ENCODE measurements around the gene RUNX1.

The RUNX1 gene

DNA sequence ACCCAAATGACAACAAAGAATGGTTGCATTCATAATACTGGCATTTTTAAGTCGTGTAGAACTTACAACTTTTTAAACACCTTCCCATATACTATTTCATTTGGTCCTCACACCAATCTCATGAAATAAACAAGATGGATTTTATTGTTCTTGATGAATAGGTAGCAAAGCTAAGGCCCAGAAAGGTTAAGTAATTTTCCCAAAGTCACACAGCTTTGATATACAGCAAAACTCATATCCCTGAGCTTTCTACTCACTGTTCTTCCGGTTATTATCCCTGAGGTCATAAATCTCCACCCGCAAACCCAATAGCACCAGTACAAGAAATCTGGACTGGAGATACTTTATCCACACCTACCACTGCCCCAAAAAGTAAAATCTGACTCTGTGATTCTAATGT, 186.2 kb downstream of the RUNX1 start:
- DNase-seq (ENCODE audit: low read depth in 4 of 4, low spot score in 1 of 4), result no peak

DNA sequence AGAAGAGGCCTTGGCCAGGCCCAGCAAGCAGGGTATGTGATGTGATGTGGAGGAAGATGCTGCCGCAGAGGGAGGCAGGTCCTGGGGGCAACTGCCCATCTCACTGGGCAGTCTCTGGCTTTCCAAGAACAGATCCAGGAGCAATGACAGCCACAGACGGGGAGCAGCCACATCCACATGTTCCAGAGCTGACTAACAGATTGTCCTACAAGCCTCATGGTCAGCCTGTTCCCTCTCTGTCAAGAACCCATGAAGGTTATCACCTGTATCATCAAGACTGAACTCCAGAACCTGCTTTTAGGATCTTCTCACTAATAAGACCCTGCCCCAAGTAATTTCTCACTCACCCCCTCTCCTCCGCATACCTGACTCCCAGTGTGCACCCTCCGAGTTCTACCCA, 187.8 kb downstream of the RUNX1 start:
- no peak for DNase-seq (ENCODE audit: low read depth in 4 of 4, low spot score in 1 of 4)

DNA sequence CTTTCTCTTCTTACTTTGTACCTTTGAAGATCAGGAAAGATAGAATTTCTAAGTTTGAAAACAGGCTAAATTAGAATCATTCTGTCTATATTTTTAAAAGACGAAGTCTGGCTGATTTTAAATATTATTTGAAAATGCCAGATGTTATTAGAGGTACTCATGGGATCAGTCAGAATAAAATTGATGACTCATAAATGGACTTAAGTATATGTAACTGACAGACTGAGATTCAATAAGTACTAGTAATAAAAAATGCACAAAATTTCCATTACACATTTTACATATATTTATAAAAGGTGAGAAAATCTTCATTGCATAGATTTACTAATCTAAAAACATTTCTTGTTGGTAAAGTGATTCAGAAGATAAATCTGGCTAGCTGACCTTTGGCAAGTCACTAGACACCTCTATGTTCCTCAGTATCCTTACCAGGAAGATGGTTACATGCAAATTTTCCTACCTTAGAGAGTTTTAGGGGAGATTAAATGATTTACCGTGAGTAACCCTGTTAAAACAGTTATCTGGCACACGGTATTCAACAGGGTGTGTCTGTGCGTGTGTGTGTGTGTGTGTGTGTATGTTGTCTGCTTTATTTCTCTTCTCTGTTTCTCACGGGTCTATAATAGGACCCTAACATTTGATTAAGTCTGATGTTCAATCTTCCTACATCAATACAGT, 189.0 kb downstream of the RUNX1 start:
- no peak for DNase-seq (ENCODE audit: low read depth in 4 of 4, low spot score in 1 of 4)

DNA sequence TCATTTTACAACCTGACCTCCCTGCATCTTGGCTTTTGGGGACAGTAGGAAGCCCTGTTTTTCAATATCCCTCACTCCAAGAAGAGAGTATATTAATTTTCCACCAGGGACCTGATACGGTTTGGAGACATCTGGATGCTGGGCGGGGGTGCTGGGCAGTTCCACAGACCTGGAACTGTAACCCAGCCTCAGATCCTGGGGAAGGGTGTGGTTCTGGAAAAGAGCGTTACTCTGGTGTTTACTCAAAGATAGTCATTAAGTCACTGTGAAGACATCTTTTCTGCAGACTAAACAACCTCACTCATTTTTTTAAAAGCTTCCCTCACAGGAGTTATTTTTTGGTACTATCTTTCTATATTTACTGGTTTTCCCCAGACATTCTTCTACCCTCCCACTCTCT, 190.5 kb downstream of the RUNX1 start:
- no peak for DNase-seq (ENCODE audit: low read depth in 4 of 4, low spot score in 1 of 4)

DNA sequence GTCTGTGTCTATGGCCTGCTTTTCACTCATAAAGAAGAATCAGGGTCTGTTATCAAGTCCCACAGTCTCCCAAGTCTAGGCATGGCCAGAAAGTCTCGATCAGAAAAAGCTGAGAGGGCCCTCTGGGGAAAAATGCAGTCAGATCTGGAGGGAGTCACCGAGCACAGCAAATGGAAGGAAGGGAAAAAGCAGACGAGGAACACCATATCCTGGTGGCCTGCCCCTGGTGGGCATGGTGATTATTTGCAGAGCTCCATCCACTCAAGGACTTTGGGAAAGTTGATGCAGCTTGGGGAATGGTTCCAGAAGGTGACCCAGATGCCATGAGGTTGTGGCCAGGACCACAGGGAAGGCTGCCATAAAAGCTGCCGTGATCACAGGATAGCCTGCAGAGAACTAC, 191.2 kb downstream of the RUNX1 start:
- DNase-seq (ENCODE audit: low read depth in 4 of 4, low spot score in 1 of 4), result no peak

DNA sequence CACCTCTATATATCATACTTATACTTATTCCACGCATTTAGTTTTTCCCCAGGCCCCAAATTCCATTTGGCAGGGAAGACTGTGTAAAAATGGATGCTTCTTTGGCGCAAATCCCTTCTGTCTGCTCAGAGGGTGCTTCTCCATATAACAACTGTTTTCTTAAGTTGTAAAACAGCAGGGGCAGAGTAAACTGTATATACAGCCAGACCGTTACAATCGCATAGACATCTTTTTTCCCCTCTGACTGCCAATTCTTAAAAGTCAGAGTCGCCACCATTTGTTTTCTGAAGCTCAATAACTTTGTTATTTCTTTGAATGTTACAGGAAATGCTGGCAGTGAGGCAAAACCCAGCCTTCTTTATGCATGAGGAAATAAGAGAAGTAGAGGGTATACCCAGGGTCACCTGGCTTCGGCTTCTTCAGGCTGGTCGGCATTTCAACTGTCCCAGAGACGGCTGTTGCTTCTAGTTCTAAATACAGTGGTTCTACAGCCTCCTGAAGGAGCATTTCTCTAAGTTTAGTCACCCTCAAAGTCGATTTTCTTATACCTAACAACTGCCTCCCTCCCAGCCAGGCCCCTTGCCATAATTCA, 191.9 kb downstream of the RUNX1 start:
- no peak for DNase-seq (ENCODE audit: low read depth in 4 of 4, low spot score in 1 of 4)

DNA sequence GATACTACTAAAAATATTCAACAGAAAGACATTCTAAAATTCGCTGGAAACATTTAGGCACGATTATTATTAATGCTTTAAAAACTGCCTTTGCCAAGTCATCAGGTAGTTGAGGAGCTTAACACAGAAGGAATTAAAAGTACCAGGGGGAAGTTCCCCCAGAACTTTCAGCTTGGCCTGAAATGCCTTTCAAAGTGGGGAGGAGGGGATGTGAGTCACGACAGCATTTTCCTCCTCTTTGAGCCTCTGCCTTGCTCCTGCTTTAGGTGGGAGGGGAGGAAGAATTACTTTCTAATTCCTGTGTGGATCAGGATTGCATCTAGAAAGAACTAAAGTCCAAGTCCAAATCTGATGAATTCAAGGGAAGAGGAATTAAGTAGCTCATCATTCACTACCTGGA, 196.7 kb downstream of the RUNX1 start:
- DNase-seq (ENCODE audit: low read depth in 4 of 4, low spot score in 1 of 4), result no peak

DNA sequence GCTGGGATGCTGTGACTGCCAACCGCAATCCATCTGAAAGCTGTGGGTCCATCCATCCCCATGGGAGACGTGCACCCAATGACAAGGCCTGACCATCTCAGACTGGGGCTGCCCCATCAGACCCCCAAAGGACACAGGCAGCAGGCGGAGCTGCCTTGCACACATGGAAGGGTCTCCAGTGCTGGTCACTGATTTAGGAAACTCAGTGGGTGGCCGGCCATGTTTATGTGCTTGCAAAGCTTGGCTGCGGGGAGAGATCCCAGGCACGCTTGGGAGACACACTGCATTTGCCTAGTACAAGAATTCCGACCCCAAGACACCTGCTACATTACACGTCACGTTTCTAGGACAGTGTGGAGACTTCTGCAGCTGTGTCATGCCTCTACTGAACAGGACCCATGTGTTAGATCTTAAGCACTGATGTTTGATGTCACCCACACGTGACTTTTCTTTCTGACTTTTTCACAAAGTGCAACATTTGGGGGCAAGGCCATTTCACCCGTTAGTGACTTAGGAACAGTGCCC, 198.9 kb downstream of the RUNX1 start:
- no peak for DNase-seq (ENCODE audit: low read depth in 4 of 4, low spot score in 1 of 4)

DNA sequence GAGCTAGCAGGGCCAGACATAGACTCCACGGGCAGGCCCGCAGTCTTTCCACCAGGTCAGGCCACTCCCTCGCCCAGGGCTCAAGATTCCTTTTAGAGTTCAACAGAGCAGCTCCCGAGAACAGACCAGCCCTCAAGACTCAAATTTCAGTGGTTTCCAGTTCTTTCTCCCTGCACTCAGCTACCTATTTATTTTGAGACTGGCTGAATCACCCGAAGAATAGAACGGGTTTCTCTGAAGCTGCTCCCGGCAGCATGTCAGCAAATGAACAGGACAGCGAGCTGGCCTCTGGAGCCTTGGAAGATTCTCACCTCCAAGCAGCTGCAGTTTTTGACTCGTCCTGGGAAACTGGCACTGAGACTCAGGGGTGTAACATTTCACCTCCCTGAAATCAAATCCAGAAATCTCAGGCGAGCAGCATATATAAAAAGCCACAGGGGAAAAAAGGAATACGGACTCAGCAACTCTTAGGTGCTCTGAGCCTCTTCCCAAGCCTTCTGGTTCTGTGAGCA, 202.4 kb downstream of the RUNX1 start:
- no peak for DNase-seq (ENCODE audit: low read depth in 4 of 4, low spot score in 1 of 4)

DNA sequence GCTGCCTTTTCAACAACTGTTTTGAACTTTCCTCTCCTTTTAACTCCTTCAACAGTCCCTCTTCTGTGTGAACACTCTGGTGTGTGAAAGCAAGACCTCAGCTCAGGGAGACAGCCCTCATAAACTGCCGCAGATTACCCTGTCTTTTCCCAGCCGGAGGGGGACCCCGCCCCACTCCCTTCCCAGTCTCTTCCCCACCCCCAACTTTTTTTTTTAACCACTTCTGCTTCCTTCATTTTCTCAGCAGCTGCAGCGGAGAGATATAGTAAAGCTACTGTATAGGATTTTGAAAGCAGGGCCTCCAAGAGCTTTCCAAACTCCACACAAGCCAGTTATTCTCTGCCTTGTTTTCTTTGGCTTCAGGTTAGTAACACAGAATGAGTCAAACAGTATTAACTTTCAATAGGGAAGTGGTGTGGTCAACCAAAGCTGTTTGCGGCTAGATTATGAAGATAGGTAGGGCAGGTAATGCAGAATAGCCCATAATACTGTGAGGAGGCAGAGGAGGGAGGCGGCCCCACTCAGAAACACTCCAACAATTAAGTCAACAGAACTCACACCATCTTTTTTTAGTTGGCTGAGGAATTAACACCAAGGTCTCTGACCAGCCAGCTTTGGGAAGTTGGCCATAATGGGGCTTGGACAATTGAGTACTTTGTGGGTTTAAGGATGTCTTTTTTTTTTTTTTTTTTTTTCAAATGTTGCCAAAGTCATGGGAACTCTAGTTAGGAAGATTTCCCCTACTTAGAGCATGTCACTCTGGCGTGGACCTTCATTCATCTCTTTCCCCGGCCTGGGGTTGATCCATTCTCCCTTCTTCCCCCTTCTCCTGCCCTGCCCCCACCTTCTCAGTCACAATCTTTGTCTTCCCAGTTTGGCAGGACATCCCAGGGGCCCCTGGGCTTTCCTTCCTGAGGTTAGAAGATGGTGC, 203.3 kb downstream of the RUNX1 start:
- no peak for DNase-seq (ENCODE audit: low read depth in 4 of 4, low spot score in 1 of 4)

DNA sequence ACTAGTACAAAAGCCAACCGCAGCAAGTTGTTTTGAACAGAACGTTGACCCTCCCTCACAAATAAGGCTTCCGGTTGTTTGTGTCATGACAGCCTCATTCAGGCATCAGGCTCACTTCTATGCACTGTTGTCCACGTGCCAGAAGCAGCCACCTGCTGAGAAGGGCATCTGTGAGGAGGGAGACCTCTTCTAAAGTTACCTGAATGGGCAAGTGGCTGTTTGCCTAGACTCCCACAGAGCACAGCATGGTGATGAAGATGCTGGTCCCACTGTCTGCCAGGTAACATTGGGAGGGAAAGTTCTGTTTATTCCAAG, 204.2 kb downstream of the RUNX1 start:
- DNase-seq (ENCODE audit: low read depth in 4 of 4, low spot score in 1 of 4), result no peak

DNA sequence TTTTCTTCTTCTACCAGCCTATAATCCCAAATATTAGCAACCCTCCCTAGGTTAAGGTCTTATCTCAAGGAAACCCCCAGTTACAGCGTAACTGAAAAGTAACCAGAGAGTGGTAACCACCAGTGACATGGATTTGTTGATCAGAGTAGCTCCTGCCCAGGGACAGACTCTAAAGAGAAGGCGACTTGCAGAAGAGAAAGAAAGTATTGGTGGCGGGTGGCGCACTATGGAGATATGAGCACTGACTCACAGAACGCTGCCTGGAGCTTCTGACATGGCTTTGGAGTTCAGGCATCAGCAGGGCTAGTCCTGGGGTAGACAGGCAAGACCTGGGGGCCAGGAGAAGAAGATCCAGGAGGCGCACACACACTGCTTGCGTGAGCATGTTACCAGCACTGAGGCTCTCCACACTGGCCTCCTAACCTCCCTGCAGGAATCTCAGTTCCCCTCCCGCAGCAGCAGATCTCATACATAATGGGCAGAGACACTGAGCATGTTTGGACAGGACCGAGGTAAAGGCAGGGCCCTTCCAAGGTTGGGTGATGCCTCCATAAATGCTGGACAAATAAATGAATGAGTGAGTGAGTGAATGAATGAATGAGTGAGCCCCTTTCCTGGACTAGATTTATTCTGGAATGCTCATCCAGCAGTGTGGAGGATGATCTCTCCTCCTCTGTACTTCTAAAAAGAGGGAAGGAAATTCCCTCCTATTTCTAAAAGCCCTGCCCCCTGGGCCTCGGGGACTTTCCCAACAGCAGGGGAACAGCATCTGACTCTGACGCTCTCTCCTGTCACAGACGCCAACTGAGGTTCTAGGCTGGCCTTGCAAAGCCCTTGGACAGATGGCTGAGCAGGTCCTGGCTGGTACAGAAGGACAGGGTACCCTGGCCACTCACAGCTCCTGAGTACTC, 204.8 kb downstream of the RUNX1 start:
- DNase-seq (ENCODE audit: low read depth in 4 of 4, low spot score in 1 of 4), result no peak

DNA sequence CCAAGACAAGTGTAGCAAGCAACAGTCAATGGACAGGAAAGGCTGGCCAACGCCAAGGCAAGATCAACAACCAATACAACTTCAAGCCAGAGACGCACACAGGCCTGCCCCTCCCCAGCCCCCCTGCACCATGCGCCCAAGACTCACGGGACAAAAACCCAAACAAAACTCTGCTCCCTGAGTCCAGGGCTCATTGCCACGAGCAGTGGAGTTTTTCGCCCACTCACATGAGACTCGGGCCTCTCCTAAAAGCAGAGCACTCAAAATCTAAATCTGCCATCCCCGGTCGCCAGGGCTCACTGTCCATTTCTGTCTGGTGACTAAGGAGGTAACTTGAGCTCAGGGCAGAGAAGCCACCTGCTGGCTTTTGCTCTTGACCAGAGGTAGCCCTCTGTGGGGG, 205.5 kb downstream of the RUNX1 start:
- DNase-seq (ENCODE audit: low read depth in 4 of 4, low spot score in 1 of 4), result no peak

DNA sequence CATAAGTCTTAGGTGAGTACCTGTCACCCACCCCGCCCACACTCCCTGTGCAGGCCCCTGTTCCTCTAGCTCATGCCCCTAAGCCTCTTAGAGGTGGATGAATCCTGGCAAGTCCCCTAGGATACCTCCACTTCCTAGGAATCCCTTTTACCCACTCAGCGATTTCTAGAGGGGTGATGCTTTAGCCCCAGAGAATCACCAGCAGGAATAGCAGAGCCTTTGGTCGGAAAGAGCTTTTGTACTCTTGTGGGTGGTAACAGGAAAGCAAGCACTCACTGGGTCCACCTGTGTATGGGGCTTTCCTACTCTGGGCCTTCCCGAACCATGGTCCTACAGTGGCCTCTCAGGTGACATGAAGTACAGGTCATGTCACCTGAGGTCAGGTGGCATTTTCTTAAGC, 207.9 kb downstream of the RUNX1 start:
- no peak for DNase-seq (ENCODE audit: low read depth in 4 of 4, low spot score in 1 of 4)

DNA sequence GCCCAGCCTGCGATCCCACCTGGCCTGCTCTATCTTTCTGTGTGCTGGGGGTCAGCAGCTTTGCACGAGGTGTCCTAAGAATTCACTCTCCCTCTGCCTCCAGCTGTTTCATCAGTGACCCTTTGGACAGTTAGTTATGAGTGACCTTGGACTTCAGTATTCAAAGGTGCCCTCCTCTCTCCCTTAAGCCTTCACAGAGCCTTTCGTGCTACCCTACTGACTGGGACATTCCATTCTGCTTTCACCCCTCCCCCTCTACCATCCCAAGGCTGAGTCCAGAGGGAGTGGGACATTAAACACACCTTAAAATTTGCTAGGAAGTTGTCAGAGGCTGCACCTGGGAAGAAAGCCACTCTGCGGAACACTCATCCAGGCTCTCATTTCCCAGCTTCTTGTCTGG, 208.4 kb downstream of the RUNX1 start:
- DNase-seq (ENCODE audit: low read depth in 4 of 4, low spot score in 1 of 4), result no peak

DNA sequence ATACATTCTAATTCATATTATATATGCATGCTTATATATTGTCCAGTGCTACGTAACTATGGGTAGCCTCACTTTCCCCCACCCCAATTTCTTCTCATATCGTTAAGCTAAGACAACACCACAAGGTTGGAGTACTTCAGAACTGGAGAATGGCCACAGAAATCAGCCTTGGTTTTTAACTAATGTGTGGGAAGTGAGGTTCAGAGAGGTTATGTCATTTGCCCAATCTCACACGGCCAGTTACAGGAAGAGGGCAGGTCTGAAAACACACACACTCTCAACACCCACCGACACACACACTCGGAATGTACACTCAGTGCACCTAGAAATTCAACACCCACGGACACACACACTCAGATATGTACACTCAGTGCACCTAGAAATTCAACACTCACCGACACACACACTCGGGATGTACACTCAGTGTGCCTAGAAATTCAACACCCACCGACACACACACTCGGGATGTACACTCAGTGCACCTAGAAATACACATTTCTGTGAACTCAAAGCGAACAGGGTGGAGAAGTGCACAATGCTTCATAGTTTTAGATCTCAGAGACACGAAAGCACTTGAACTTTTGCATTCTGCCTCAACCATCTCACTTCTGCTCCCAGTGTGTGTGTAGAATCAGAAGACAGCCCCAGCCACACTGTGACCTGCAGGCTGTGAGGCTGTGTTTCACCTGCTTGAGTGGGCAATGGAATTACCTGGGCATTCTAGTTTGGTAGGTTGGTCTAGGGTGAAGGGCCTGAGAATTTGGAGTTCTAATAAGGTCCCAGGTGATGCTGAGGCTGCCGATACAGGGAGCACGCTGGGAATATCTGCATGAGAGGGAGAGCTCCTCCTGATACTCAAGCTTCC, 209.9 kb downstream of the RUNX1 start:
- no peak for DNase-seq (ENCODE audit: low read depth in 4 of 4, low spot score in 1 of 4)

DNA sequence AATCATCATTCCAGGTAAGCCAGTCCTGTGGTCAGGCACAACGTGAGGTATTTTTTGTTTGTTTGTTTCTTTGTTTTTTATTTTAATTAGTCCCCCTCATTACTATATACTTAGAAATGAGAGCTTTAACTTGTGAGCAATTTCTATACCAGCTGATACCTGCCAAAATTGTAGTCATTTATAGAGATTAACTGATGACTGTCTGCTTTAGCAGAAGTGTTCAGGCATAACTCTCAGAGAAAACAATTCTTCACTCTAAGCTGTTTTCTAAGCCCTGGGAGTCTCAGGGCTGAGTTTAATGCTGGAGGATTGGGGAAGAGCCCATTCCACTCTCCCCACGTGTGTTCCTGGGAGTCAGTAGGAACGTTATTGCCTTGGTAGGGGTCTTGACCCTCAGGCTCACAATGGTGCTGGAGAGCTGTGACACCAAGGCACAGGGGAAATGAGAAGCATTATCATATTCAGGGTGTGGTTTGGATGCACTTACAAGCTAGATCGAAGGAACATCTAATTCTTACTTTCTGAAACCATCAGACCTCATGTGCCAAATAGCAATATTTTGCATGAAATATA, 212.1 kb downstream of the RUNX1 start:
- DNase-seq (ENCODE audit: low read depth in 4 of 4, low spot score in 1 of 4), result no peak

DNA sequence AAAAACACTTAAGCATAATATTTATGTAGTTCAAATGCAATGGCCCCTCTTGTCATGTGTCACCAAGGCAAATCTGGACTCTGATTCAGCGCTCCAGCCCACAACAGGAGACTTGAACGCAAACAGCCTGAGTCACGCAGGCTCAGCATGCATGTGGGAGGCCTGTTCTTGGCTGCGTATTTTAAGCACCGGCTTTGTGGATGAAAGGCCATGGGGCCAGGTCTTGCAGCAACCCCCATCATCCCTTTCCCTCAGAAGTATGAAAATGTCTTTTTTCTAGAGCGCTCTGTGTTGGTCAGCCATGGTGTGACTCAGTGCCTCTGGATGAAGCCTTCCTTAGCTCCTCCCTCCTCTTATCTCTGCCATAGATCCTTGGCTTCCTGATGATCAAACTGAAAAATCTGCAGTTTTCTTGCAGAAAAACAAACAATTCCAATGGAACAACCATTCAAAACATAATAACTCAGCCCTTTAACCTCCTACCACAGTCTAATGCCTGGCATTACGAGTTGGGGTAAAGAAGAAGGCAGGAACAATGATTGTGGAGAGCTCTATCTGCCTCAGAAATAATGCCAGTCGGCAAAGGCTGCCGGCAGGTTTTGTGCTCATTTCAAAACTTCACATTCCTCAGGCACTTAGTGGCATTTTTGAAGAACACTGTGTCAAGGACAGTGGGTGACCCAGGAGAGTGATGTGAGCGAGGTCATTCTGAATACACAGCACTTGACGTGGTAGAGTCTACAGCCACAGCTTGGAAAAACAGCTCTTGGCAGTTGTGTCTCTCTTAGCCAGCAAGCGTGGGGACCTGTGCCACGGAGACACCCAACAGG, 212.8 kb downstream of the RUNX1 start:
- DNase-seq (ENCODE audit: low read depth in 4 of 4, low spot score in 1 of 4), result peak in 2 of 4 experiments; percentile 9 to 13

DNA sequence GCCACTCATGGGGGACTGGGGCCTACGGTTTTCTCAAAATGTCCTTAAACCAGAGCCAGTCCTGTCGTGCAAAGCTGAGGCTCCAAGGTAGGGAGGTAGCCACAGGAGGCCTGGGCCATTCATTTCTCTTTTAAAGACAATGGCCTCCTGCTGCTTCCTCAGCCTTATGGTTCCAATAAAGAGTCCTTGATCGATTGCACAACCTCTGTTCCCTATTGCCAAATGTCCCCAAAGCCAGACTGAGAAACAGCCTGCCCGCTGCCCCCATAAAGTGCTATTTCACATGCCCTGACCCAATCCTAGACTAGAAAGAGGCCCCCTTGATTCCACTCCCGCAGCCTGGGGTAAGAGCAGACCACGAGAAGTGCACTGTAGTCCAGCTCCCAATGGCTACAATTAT, 213.6 kb downstream of the RUNX1 start:
- DNase-seq (ENCODE audit: low read depth in 4 of 4, low spot score in 1 of 4), result no peak

Measured in stimulated activated CD4-positive, alpha-beta T cell treated with anti-CD3 and anti-CD28 coated beads, Interleukin-1b, Interleukin-23, amount 100 ng/mL, for 24 hours (primary cell).